Neural crest cell (in vitro differentiated cells): ENCODE data around the gene CDH5. TPM values are rescaled to one million over a fixed set of nuclear protein-coding genes. Genes with fewer than 3 reads are reported as not detected.
A peak's percentile ranks its signal among the peaks of the same experiment; 100 is the strongest.

Experiments
- DNase-seq: peaks from one replicate; pipeline ENCODE4 v3.0.0; 2021; ENCODE audit warnings: low read depth, mixed read lengths, low spot score
- H3K27ac Mint-ChIP-seq: one replicate; pipeline ENCODE4 v1.8.0; 2021; ENCODE audit warnings: mild to moderate bottlenecking, mixed read lengths; ENCODE audit not compliant: unreplicated experiment
- H3K27me3 Mint-ChIP-seq: 2 replicates; pipeline ENCODE4 v1.8.0; 2021; ENCODE audit warnings: low read depth, mild to moderate bottlenecking, mixed read lengths
- H3K36me3 Mint-ChIP-seq: 2 replicates; pipeline ENCODE4 v1.8.0; 2021; ENCODE audit warnings: low read depth, mild to moderate bottlenecking, mixed read lengths
- H3K4me1 Mint-ChIP-seq: 2 replicates; pipeline ENCODE4 v1.8.0; 2021; ENCODE audit warnings: mixed read lengths
- H3K4me3 Mint-ChIP-seq: one replicate; pipeline ENCODE4 v1.8.0; 2021; ENCODE audit warnings: mild to moderate bottlenecking, mixed read lengths
- H3K9me3 Mint-ChIP-seq: 2 replicates; pipeline ENCODE4 v1.8.0; 2021; ENCODE audit warnings: mixed read lengths
- CTCF ChIP-seq: fragments of 200-600 bp; sonication (generic); conservative IDR thresholded peaks from 2 replicates; pipeline ENCODE4 v1.5.0; 2021; ENCODE audit warnings: antibody characterized with exemption, mild to moderate bottlenecking
- total RNA-seq: library from RNA; stranded (reverse); gene quantifications from 2 replicates; pipeline ENCODE4 v1.2.1, GENCODE V29; 2021

CDH5 gene
- total RNA-seq, 1 donor from 2014 or later, result 0.56 TPM

GRCh38 chr16:66359811-66360608 is 6.5 kb upstream of the CDH5 start:
- Mint-ChIP-seq H3K27me3 (peaks cover 16% of the 10 kb centered on the region), H3K4me3 (no peak overlapping the region), H3K9me3 (no peaks in the 10 kb centered on the region), H3K27ac (no peak overlapping the region), H3K36me3 (no peaks in the 10 kb centered on the region), H3K4me1 (peaks cover 30% of the 10 kb centered on the region)
- no peak for TF ChIP-seq CTCF
- no peak for DNase-seq

- H3K27ac Mint-ChIP-seq, result no peak overlapping the region
- no peaks in the 10 kb centered on the region for H3K36me3 Mint-ChIP-seq
- H3K4me3 Mint-ChIP-seq, result no peak overlapping the region
- no peaks in the 10 kb centered on the region for H3K9me3 Mint-ChIP-seq
- H3K4me1 Mint-ChIP-seq, result peaks cover 36% of the 10 kb centered on the region
- TF ChIP-seq CTCF, result no peak
- DNase-seq, result no peak
- H3K27me3 Mint-ChIP-seq, result peaks cover 17% of the 10 kb centered on the region
These were observed 5.7 kb upstream of the CDH5 start for GRCh38 chr16:66360624-66361324.

GRCh38 chr16:66361604-66362135 is 4.8 kb upstream of the CDH5 start:
- no peak overlapping the region for H3K27ac Mint-ChIP-seq
- H3K9me3 Mint-ChIP-seq, result no peaks in the 10 kb centered on the region
- H3K36me3 Mint-ChIP-seq, result no peaks in the 10 kb centered on the region
- no peak for DNase-seq
- H3K27me3 Mint-ChIP-seq, result peaks cover 14% of the 10 kb centered on the region
- TF ChIP-seq CTCF, result no peak
- H3K4me1 Mint-ChIP-seq, result peaks cover 36% of the 10 kb centered on the region
- no peak overlapping the region for H3K4me3 Mint-ChIP-seq

GRCh38 chr16:66363211-66363777 is 3.2 kb upstream of the CDH5 start:
- H3K4me1 Mint-ChIP-seq, result peaks cover 31% of the 10 kb centered on the region
- H3K9me3 Mint-ChIP-seq, result no peaks in the 10 kb centered on the region
- no peaks in the 10 kb centered on the region for H3K36me3 Mint-ChIP-seq
- TF ChIP-seq CTCF, result no peak
- no peak for DNase-seq
- H3K27ac Mint-ChIP-seq, result no peak overlapping the region
- H3K4me3 Mint-ChIP-seq, result no peak overlapping the region
- peaks cover 9% of the 10 kb centered on the region for H3K27me3 Mint-ChIP-seq

DNA sequence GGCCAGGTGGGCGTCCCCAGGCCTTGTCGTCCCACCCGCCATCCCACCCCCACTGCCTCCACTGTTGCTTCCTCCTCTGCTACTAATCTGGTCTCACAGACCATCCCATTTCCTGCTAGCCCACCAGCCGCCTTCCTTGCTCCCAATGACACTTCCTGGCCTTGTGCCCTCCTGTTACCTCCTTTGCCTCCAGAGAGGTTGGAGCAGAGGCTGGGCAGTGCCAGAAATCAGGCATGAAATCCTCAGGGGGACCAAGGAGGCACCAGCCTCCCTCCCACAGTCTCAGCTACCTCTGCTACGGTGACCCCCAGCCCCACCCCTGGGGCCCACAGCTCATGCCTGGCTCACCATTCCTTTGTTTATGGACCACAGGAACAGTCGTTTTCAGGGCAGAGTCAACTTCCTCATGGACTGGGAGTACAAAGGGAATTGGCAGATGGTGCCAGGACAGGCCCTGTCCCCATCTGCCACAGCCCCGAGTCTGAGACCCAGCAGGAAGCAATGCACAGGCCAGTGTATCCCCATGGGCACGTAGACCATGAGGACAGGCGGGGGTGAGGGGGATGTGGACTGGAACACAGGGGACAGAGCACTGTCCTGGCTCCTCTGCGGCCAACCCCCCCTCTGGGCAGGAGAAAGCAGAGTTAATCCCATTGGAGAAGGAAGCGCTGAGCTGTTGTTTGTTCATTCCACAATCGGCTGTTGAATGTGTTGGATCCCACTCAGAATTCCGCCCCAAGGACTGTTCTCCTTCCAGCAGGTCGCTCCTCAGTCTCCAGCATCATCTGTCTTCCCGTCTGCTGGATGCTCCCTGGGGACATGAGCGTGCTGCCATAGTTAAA is 2.2 kb upstream of the CDH5 start:
- TF ChIP-seq CTCF, result no peak
- H3K36me3 Mint-ChIP-seq, result no peaks in the 10 kb centered on the region
- H3K4me1 Mint-ChIP-seq, result peaks cover 33% of the 10 kb centered on the region
- H3K9me3 Mint-ChIP-seq, result no peaks in the 10 kb centered on the region
- H3K27me3 Mint-ChIP-seq, result peaks cover 9% of the 10 kb centered on the region
- peak overlapping the region; percentile 89 for H3K27ac Mint-ChIP-seq
- no peak overlapping the region for H3K4me3 Mint-ChIP-seq
- no peak for DNase-seq
